ENCODE data around the gene CCDC89. TPM values are rescaled to one million over a fixed set of nuclear protein-coding genes. Genes with fewer than 3 reads are reported as not detected.

The CCDC89 gene
- total RNA-seq, 1 experiment from 2014 or later = 2.0 TPM

DNA sequence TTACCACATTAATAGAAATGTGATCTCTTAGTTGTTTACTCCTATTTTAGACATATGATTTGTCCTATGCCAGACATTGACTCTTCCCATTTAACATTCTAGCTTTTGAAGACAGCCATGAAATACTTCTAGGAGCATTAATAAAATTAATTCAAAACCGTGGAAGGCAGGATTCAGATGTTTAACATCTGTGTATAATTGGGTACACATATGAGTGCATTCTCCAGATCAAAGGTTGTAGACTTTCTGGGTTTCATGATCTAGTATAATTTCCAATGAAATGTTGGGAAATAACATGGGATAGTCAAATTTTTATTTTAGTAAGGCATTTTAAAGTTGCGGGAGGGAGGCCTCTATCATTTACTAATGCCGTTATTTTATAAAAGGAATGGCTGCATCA, 35.2 kb upstream of the CCDC89 start:
- ChIA-PET POLR2A (no interaction called here), CTCF (no interaction called here)
- TF ChIP-seq, protein P1, sequence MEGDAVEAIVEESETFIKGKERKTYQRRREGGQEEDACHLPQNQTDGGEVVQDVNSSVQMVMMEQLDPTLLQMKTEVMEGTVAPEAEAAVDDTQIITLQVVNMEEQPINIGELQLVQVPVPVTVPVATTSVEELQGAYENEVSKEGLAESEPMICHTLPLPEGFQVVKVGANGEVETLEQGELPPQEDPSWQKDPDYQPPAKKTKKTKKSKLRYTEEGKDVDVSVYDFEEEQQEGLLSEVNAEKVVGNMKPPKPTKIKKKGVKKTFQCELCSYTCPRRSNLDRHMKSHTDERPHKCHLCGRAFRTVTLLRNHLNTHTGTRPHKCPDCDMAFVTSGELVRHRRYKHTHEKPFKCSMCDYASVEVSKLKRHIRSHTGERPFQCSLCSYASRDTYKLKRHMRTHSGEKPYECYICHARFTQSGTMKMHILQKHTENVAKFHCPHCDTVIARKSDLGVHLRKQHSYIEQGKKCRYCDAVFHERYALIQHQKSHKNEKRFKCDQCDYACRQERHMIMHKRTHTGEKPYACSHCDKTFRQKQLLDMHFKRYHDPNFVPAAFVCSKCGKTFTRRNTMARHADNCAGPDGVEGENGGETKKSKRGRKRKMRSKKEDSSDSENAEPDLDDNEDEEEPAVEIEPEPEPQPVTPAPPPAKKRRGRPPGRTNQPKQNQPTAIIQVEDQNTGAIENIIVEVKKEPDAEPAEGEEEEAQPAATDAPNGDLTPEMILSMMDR (IDR thresholded peaks at IDR 0.05; ENCODE audit: insufficient read depth in 1 of 2, low read depth in 1 of 2, low read length in 1 of 2, severe bottlenecking in 1 of 2, unreplicated experiment in 1 of 2) = no peak
- no TSS peak for BruUV-seq (replicated peaks)
- H3K27ac Mint-ChIP-seq (ENCODE audit: unreplicated experiment) = no peak overlapping the region
- Histone ChIP-seq H3K36me3 (ENCODE audit: control insufficient read depth, insufficient read depth, low read length) (peaks cover 1% of the 10 kb centered on the region; the same call in 1 of the 2 replicates), H3K27me3 (replicated peaks; ENCODE audit: control insufficient read depth, insufficient read depth, low read length) (no peaks in the 10 kb centered on the region), H3K4me1 (peaks cover 8% of the 10 kb centered on the region), H3K4me3 (ENCODE audit: low read depth, low read length) (no peak overlapping the region), H3K9me3 (no peaks in the 10 kb centered on the region; the same call in 1 of the 2 replicates)
- H3K9me3 Mint-ChIP-seq (ENCODE audit: unreplicated experiment) = peaks cover 6% of the 10 kb centered on the region
- DNase-seq = no peak
- H3K4me1 Mint-ChIP-seq (ENCODE audit: low read depth, unreplicated experiment) = peaks cover 8% of the 10 kb centered on the region
- no peak overlapping the region for H3K4me3 Mint-ChIP-seq (ENCODE audit: unreplicated experiment)
- intact Hi-C loops (cut with micrococcal nuclease; ENCODE audit: unreplicated experiment) = no loop called here
- peaks cover 40% of the 10 kb centered on the region for H3K36me3 Mint-ChIP-seq (ENCODE audit: insufficient read depth, unreplicated experiment)
- H3K27me3 Mint-ChIP-seq (ENCODE audit: insufficient read depth, unreplicated experiment) = no peaks in the 10 kb centered on the region

DNA sequence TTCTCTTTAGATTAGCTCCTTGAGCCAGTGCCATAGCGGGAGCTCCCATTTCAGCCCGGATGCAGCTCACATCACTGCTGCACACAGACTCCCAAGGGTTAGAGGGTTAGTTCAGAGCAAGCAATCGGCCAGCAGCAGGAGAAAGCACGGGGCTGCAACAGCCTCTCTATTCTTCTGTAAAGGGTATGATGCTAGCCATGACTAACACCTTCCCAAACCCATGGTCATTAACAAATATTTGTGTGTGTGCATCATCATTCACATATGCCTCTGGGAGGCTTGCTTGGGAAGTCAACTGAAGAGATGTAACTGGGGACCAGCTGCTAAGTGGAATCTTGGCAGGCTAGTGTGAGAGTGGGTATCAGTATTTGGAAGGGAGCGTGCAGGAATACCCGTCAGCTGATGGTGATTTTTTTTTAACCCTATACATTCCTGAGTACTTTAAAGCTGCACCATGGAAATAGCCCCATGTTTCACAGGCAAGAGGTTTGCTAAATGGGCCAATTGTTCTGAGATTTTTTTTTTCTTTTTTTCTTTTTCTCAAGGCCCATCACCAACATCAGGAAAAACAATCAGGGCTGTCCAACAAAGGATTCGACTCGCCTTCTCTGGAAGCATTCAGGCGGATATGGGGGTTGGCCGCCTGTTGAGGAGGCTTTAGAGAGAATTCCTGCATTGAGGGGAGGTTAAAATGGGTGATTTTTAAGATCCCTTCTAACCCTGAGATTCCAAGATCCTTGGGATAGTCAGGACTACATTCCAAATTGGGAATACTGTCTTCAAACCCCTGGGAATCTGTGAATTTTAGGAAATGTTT, 33.2 kb upstream of the CCDC89 start:
- TF ChIP-seq, protein P1 (IDR thresholded peaks at IDR 0.05; ENCODE audit: insufficient read depth in 1 of 2, low read depth in 1 of 2, low read length in 1 of 2, severe bottlenecking in 1 of 2, unreplicated experiment in 1 of 2) = no peak
- no peak for DNase-seq
- H3K27me3 Mint-ChIP-seq (ENCODE audit: insufficient read depth, unreplicated experiment) = no peaks in the 10 kb centered on the region
- no peaks in the 10 kb centered on the region for H3K4me1 Mint-ChIP-seq (ENCODE audit: low read depth, unreplicated experiment)
- no peak overlapping the region for H3K4me3 Mint-ChIP-seq (ENCODE audit: unreplicated experiment)
- intact Hi-C loops (cut with micrococcal nuclease; ENCODE audit: unreplicated experiment) = no loop called here
- POLR2A ChIA-PET = no interaction called here
- Histone ChIP-seq H3K27me3 (replicated peaks; ENCODE audit: control insufficient read depth, insufficient read depth, low read length) (no peaks in the 10 kb centered on the region), H3K36me3 (ENCODE audit: control insufficient read depth, insufficient read depth, low read length) (peaks cover 1% of the 10 kb centered on the region; the same call in 1 of the 2 replicates), H3K4me3 (ENCODE audit: low read depth, low read length) (no peak overlapping the region), H3K9me3 (no peaks in the 10 kb centered on the region), H3K4me1 (no peaks in the 10 kb centered on the region)
- no peaks in the 10 kb centered on the region for H3K9me3 Mint-ChIP-seq (ENCODE audit: unreplicated experiment)
- peaks cover 20% of the 10 kb centered on the region for H3K36me3 Mint-ChIP-seq (ENCODE audit: insufficient read depth, unreplicated experiment)
- BruUV-seq (replicated peaks) = no TSS peak
- no peak overlapping the region for H3K27ac Mint-ChIP-seq (ENCODE audit: unreplicated experiment)
- CTCF ChIA-PET = no interaction called here

DNA sequence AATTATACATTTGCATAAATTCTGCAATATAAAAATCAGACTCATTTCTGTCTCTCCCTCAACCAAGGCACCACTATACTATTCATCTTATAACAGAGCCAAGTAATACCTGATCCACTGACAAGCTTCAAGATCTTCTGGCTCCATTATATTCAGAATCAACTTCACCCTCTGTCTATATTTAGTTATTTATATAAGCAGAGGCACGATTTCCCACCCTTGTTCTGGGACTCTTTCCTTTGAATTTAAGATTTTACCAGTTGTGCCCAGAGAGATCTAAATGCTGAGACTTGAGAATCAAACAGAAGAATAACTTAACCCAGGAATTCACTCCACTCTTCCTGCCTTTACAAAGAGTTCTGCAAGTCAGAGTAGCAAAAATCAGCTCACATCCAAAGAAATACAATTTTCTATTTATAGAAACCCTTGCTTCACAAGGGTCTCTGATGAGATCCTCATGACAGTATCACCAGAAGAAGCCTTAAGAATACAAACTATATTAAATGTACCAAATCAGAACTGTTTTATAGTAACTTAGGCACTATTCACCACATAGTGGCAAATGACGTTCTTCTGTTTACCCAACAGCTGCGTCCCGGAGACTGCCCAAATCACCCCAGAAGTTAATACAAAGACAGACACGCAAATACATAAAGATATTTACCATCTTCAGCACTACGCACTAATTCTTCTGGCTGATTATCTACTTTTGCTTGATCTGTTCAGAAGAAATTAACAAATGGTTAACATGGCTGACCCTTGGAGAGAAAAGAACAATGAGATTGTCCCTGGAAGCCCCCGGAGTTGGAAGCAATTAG, 32.3 kb upstream of the CCDC89 start:
- Mint-ChIP-seq H3K27ac (ENCODE audit: unreplicated experiment) (no peak overlapping the region), H3K4me1 (ENCODE audit: low read depth, unreplicated experiment) (no peaks in the 10 kb centered on the region), H3K4me3 (ENCODE audit: unreplicated experiment) (no peak overlapping the region), H3K9me3 (ENCODE audit: unreplicated experiment) (no peaks in the 10 kb centered on the region), H3K27me3 (ENCODE audit: insufficient read depth, unreplicated experiment) (no peaks in the 10 kb centered on the region), H3K36me3 (ENCODE audit: insufficient read depth, unreplicated experiment) (peaks cover 17% of the 10 kb centered on the region)
- ChIA-PET POLR2A (no interaction called here), CTCF (no interaction called here)
- Histone ChIP-seq H3K4me1 (no peaks in the 10 kb centered on the region), H3K27me3 (replicated peaks; ENCODE audit: control insufficient read depth, insufficient read depth, low read length) (no peaks in the 10 kb centered on the region), H3K9me3 (no peaks in the 10 kb centered on the region), H3K4me3 (ENCODE audit: low read depth, low read length) (no peak overlapping the region), H3K36me3 (ENCODE audit: control insufficient read depth, insufficient read depth, low read length) (peaks cover 1% of the 10 kb centered on the region; the same call in 1 of the 2 replicates)
- TF ChIP-seq, protein P1 (IDR thresholded peaks at IDR 0.05; ENCODE audit: insufficient read depth in 1 of 2, low read depth in 1 of 2, low read length in 1 of 2, severe bottlenecking in 1 of 2, unreplicated experiment in 1 of 2) = no peak
- no peak for DNase-seq
- intact Hi-C loops (cut with micrococcal nuclease; ENCODE audit: unreplicated experiment) = no loop called here
- no TSS peak for BruUV-seq (replicated peaks)
